ENCODE results near the gene SCFD2.

Gene SCFD2

DNA sequence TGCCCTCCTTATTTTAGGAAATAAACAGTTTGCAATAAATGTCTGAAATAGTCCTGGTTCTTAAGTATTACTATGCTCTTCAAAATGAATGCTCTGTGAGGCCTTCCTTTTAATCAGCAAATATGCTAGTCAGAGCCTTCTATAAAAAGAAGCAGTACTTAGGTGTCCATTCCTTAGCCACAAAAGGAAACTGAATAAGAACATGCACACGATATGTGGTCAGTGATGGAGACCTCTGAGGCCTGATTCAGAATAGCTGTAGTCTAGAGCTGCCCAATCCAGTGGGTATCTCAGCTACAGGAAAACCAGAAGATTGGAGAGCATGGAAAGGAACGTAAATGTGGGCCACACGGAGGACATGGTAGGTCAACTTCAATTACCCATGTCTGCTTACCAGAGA is 361.9 kb downstream of the SCFD2 start:
- Histone ChIP-seq H3K4me3 (replicated peaks; ENCODE audit: insufficient read depth, low read length) (no peak overlapping the region), H3K27ac (replicated peaks) (no peak overlapping the region), H3K27me3 (ENCODE audit: insufficient read depth, poor library complexity, severe bottlenecking) (no peaks in the 10 kb centered on the region)
- no peak for TF ChIP-seq GABPA (IDR thresholded peaks at IDR 0.05; ENCODE audit: low read depth)
- no peak for TF ChIP-seq POLR2AphosphoS5 (IDR thresholded peaks at IDR 0.05; ENCODE audit: low read depth)
- TF ChIP-seq REST (IDR thresholded peaks at IDR 0.05; ENCODE audit: insufficient replicate concordance, low read depth): no peak
- TF ChIP-seq, protein P1, sequence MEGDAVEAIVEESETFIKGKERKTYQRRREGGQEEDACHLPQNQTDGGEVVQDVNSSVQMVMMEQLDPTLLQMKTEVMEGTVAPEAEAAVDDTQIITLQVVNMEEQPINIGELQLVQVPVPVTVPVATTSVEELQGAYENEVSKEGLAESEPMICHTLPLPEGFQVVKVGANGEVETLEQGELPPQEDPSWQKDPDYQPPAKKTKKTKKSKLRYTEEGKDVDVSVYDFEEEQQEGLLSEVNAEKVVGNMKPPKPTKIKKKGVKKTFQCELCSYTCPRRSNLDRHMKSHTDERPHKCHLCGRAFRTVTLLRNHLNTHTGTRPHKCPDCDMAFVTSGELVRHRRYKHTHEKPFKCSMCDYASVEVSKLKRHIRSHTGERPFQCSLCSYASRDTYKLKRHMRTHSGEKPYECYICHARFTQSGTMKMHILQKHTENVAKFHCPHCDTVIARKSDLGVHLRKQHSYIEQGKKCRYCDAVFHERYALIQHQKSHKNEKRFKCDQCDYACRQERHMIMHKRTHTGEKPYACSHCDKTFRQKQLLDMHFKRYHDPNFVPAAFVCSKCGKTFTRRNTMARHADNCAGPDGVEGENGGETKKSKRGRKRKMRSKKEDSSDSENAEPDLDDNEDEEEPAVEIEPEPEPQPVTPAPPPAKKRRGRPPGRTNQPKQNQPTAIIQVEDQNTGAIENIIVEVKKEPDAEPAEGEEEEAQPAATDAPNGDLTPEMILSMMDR (IDR thresholded peaks at IDR 0.05; ENCODE audit: insufficient read depth, low read length): no peak
- no peak for TF ChIP-seq SPI1 (IDR thresholded peaks at IDR 0.05; ENCODE audit: borderline replicate concordance, low read depth)
- no peak for DNase-seq (ENCODE audit: low read depth in 1 of 2, low spot score in 1 of 2)

DNA sequence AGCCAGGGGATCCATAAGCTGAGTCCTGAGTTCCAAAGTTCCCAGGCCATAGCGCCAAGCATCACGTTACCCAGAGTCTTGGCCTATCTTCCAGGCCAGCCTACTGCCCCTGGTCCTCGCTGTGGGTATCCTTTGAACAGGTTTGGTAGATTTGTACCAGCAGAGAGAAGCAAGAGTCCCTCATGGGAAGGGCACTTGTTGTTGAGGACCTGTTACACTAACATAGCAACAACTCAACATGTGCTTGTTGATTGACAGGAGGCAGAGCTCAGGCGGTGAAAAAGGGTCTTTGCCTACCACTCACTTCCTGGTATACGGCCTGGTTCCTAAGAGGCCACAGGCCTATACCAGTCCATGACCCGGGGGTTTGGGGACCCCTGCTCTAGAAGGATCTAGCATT is 365.3 kb downstream of the SCFD2 start:
- Histone ChIP-seq H3K27me3 (ENCODE audit: insufficient read depth, poor library complexity, severe bottlenecking) (no peaks in the 10 kb centered on the region), H3K4me3 (replicated peaks; ENCODE audit: insufficient read depth, low read length) (no peak overlapping the region), H3K27ac (replicated peaks) (no peak overlapping the region)
- no peak for DNase-seq (ENCODE audit: low read depth in 1 of 2, low spot score in 1 of 2)
- TF ChIP-seq SPI1 (IDR thresholded peaks at IDR 0.05; ENCODE audit: borderline replicate concordance, low read depth) (no peak), REST (IDR thresholded peaks at IDR 0.05; ENCODE audit: insufficient replicate concordance, low read depth) (no peak), GABPA (IDR thresholded peaks at IDR 0.05; ENCODE audit: low read depth) (no peak), POLR2AphosphoS5 (IDR thresholded peaks at IDR 0.05; ENCODE audit: low read depth) (no peak)
- TF ChIP-seq, protein P1 (IDR thresholded peaks at IDR 0.05; ENCODE audit: insufficient read depth, low read length): no peak

DNA sequence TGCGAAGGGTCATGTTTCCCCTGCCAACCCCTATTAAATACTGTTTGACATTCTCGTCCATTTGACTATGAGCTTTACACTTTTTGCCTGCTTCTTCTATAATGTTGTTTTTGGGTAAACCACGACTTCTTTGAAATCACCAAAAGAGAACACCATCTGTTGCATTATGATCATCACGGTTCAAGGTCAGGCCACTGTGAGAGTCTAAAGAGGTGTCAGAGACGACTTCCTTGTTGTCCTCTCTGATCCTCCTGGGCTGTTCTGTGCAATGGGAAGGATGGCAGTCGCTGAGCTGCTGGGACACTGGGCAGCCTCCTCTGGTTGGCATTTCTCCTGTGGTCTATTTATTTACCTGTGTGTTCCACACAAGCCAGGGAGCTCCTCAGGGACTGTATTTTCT is 366.2 kb downstream of the SCFD2 start:
- no peak overlapping the region for H3K27ac ChIP-seq (replicated peaks)
- no peak for DNase-seq (ENCODE audit: low read depth in 1 of 2, low spot score in 1 of 2)
- H3K4me3 ChIP-seq (replicated peaks; ENCODE audit: insufficient read depth, low read length): no peak overlapping the region
- TF ChIP-seq REST (IDR thresholded peaks at IDR 0.05; ENCODE audit: insufficient replicate concordance, low read depth) (no peak), SPI1 (IDR thresholded peaks at IDR 0.05; ENCODE audit: borderline replicate concordance, low read depth) (no peak), POLR2AphosphoS5 (IDR thresholded peaks at IDR 0.05; ENCODE audit: low read depth) (no peak), GABPA (IDR thresholded peaks at IDR 0.05; ENCODE audit: low read depth) (no peak)
- TF ChIP-seq, protein P1 (IDR thresholded peaks at IDR 0.05; ENCODE audit: insufficient read depth, low read length): no peak
- H3K27me3 ChIP-seq (ENCODE audit: insufficient read depth, poor library complexity, severe bottlenecking): no peaks in the 10 kb centered on the region

All from HL-60 (cell line).